GM10248 (cell line): ENCODE data around the gene FNDC10.

ENCODE experiments used
- CTCF ChIA-PET: fragments of 300-600 bp; sonication (Branson Sonifier 250); formaldehyde crosslinking; extraction: SDS; loops from one replicate; lab custom pipeline; 2021; ENCODE audit warnings: antibody characterized with exemption; lab: Yijun Ruan, JAX
- POLR2A ChIA-PET: fragments of 350-650 bp; sonication (Branson Sonifier 250); formaldehyde crosslinking; extraction: SDS; loops from one replicate; lab custom pipeline; 2020; ENCODE audit warnings: antibody characterized with exemption; lab: Yijun Ruan, JAX
- DNase-seq: peaks from one replicate; pipeline ENCODE4 v3.0.0; 2012; ENCODE audit errors: extremely low spot score
- CTCF ChIP-seq: IDR thresholded peaks from 2 replicates; pipeline ENCODE4 v1.5.1; 2012; ENCODE audit warnings: mild to moderate bottlenecking, low read depth; ENCODE audit errors: extremely low read depth, missing control alignments, control extremely low read depth

The FNDC10 gene

GRCh38 chr1:1583347-1584010 lies 16.5 kb downstream of the FNDC10 start:
- ChIA-PET POLR2A (no interaction called here), CTCF (no interaction called here)
- no peak for TF ChIP-seq CTCF
- no peak for DNase-seq

- CTCF ChIA-PET, result no interaction called here
- POLR2A ChIA-PET, result no interaction called here
- DNase-seq, result no peak
- TF ChIP-seq CTCF, result no peak
Observed at GRCh38 chr1:1582585-1583346, 17.2 kb downstream of the FNDC10 start.

GRCh38 chr1:1578371-1578940 lies 21.5 kb downstream of the FNDC10 start:
- CTCF ChIA-PET, result interaction anchor here (0.9 to 2.4 kb wide), 4 partner anchors 12 to 88 kb away, joined by 3 to 5 read pairs (median 3); no protein-coding TSS in a partner anchor
- DNase-seq, result no peak
- TF ChIP-seq CTCF, result no peak
- POLR2A ChIA-PET, result interaction anchor here (0.6 kb wide), 1 partner anchor 357 kb away, joined by 3 read pairs; no protein-coding TSS in a partner anchor

GRCh38 chr1:1577367-1578011 lies 22.4 kb downstream of the FNDC10 start:
- TF ChIP-seq CTCF, result no peak
- POLR2A ChIA-PET, result interaction anchor here (0.5 kb wide), 1 partner anchor 193 kb away, joined by 3 read pairs; no protein-coding TSS in a partner anchor
- no peak for DNase-seq
- CTCF ChIA-PET, result interaction anchor here (1.0 to 2.4 kb wide), 4 partner anchors 13 to 101 kb away, joined by 3 to 5 read pairs (median 4); no protein-coding TSS in a partner anchor

- ChIA-PET POLR2A (no interaction called here), CTCF (no interaction called here)
- peak; percentile 98 for DNase-seq
- TF ChIP-seq CTCF, result no peak
Observed at GRCh38 chr1:1574721-1575537, 25.0 kb downstream of the FNDC10 start, which contains the start of gene SSU72. SSU72 (minus strand) TSS chr1:1574863; CDS start chr1:1574557, 306 bp downstream.
